ENCODE data around the gene AFMID.
"Not testable (repeated sequence)": the region's sequence is repeated elsewhere in the genome, so short reads cannot be mapped to it uniquely, and the experiment has no call there.

Gene AFMID

DNA sequence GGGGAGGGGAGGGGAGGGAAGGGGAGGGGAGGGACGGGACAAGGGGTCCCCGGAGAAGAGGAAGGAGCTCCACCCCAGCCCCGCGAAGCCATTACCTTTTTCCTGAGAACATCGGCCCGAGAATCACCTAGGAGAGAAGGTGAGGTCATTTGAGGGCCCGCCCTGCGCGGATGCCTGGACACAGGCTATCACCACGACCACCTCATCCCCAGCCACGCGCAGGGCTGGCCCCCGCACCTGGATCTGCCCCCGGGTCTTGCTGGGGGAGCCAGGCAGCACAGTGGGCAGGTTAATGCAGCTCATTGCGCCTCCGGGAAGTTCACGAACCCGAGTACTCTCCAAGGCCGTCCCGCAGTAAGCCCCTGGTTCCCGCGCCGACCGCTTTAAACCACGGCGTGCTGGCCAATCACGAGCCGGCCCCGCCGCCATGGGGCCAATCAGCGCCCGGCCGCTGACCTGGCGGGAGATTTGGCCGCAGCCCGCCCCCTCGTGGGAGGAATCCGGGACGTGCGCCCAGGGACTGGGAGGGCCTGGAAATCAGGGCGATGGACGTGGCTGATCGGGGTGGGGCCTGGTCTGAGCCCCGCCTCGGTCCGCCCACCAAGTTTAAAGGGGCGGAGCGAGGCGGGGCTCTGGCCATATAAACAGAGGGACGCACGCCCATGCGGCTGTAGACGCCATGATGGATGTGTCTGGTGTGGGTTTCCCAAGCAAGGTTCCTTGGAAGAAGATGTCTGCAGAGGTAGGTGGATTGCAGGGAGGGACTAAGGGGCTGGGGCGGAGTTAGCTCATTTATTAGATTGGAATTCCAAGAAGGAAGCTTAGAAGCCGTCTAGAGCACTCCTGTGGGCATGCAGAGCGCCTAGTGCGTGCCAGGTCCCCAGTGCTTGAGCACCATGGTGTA, at the start of gene AFMID, which contains the start of gene TK1:
AFMID (plus strand) TSS at position 671 of the 904 bp plus-strand sequence; CDS start at position 680, 9 bp downstream.
TK1 (minus strand) TSS at position 361 of the 904 bp plus-strand sequence; CDS start at position 303, 58 bp downstream.
- peak; percentile 99 for DNase-seq (ENCODE audit: low read depth, low spot score)

- no peak for DNase-seq (ENCODE audit: low read depth, low spot score)
Observed at GRCh38 chr17:78137392-78138203, 49.6 kb upstream of the AFMID start.

DNA sequence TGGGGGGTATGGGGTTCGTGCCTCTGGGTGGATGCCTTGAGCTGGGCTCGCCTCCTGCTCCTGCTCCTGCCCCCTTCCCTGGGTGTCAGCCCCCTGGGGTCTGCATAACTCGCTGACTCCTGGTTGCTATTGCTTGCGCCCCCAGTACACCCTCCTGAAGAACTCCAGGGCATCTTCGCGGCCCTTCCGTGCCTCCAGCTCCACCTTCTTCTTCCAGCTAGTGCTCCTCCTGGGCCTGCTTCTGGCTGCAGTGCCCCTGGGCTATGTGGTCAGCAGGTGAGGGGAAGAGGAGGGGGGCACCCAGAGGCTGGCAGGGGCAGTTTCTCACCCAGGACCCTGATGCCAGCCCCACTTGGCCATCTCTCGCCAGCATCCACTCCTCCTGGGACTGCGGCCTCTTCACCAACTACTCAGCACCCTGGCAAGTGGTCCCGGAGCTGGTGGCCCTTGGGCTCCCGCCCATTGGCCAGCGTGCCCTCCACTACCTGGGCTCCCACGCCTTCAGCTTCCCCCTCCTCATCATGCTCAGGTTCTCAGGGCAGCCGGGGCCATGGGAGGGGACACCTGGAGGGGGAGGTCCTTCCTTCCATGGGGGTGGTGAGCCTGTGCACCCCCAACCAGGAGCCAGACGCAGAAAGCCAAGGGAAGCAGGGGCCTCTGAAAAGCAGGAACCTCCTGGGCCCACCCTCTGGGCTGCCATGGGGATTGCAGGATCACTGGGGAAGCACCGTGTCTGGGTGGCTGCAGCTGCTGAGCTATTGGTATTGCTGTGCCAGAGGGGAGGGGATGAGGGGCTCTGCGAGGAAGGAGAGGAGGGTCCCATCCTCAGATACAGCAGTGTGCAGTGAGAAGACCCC, 48.7 kb upstream of the AFMID start:
- no peak for DNase-seq (ENCODE audit: low read depth, low spot score)

DNA sequence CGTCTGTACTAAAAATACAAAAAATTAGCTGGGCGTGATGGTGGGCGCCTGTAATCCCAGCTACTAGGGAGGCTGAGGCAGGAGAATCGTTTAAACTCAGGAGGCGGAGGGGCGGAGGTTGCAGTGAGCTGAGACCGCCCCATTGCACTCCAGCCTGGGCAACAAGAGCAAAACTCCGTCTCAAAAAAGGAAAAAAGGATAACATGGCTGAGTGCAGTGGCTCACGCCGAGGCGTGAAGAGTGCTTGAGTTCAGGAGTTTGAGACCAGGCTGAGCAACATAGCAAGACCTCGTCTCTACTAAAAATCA, 47.3 kb upstream of the AFMID start:
- DNase-seq (ENCODE audit: low read depth, low spot score) = not testable (repeated sequence)

DNA sequence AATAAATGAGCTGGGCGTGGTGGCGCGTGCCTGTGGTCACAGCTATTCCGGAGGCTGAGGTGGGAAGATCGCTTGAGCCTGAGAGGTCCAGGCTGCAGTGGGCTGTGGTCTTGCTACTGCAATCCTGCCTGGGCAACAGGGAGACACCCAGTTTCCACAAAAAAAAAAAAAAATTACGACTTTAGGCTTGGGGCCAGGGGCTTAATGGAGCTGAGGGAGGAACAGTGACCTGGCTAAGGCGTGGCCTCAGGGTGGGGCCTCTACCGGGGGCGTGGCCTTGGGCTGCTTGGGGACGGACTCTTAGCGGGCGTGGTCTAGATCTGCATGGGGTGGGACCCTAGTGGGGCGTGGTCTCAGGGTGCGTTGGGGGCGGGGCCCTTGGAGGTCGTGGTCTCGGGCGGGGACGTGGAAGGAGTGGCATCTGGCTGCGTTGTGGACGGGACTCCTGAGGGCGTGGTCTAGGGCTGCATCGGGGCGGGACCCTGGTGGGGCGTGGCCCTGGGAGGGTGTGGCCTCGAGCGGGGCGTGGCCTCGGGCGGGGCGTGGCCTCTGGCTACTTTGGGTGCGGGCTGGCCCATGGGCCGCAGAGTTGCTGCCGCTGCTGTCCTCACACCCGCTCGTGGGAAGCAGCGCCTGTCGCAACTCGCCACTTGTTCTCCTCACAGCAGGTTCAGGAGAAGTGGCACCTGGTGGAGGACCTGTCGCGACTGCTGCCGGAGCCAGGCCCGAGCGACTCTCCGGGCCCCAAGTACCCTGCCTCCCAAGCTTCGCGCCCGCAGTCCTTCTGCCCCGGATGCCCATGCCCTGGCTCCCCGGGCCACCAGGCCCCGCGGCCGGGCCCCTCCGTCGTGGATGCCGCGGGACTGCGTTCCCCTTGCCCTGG, 46.8 kb upstream of the AFMID start:
- peak; percentile 71 for DNase-seq (ENCODE audit: low read depth, low spot score)

DNA sequence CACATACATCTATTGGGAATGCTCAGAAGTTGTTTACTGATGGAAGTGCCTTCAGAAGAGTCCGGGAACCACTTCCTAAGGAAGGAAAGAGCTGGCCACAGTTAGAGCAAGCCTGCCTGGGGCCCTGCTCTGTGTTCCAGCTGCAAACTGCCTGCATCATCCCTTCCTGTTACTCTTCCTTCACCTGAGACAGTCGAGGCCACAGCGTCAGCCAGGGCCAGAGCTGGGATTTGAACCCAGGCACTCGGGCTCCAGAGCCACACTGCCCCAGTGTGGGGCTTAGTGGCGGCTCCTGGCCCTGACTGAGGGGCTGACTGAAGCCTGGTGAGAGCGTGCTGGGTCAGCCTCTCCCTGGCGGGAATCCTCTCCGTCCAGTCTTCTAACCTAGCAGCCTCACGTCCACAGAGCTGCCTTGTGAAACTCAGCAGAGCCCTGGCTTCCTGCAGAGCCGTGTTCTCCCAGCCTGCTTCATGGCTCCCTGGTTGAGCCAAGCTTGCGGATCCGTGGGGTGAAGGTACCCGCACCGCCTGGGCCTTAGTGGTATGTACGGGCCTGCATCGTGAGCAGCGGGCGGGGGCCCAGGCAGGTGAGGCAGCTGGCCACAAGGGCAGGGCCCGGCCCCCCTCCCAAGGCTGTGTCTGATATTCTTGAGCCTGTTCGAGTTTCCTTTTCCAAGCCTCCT, 45.6 kb upstream of the AFMID start:
- DNase-seq (ENCODE audit: low read depth, low spot score) = no peak

- peak; percentile 75 for DNase-seq (ENCODE audit: low read depth, low spot score)
Observed at GRCh38 chr17:78142119-78142861, 44.9 kb upstream of the AFMID start.

- DNase-seq (ENCODE audit: low read depth, low spot score) = no peak
Observed at GRCh38 chr17:78143214-78144146, 43.7 kb upstream of the AFMID start.

DNA sequence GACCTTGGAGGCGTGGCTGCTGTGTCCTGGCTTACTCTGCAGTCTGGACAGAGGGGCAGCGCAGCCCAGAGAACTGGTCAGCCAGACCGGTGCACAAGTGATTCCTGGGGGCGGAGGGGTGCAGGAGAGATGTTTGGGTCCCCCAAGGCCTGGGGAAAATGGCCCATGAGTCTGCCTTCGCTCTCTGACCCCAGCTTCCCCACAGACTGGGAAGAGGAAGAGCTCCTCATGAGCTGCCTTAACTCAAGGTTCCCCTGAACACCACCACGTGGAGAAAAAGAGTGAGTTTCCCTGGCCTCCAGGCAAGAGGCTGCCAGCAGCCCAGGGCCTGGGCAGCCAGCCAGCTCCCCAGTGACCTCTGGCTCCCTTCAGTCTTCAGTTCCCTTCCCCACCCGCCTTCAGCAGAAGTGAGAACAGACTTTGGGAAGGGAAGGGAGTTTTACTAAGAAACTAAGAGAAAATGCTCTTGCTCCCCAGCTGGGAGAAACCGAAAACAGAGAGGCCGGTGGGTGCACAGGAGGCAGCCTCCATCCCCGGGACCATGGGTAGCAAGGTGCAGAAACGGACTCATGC, 42.9 kb upstream of the AFMID start:
- peak; percentile 76 for DNase-seq (ENCODE audit: low read depth, low spot score)

DNA sequence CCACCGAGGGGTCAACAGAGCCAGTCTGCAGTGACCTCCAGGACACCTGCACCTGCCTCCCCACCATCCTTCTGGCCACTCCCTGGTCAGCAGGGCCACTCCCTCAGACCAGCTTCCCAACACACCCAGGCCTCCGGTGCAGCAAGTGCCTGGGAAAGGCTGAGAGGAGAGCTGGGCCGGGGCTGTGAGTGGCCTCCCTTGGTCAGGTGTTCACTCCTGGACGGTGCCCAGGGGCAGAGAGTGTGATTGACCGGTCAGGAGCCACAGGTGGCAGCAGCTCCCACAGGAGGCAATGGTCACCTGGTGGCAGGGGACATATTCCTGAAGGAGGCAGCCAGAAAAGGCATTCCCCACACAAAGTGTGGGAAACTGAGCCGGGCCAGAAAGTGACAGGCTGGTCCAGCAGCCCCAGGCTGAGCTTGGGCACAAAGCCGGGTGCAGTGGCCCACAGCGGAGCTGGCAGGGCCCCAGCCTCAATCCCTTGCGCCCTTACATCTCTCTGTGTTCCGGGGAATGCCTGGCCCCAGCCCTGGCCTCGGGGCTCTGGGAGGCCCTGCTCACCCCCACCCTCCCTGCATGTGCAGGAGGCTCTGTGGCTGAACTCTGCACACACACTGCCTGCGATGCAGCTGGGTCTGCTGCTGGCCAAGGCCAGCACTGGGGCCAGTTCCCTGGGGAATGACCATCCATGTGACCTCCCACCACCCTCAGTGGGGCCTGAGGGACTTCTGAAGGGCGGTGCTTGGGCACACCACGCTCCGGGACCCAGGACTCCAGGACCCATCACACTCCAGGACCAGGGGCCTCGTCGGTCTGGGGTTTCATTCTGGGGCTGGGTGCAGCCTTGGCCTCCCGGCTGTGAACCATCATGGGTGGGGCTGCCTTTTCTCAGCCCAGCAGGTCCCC, 42.2 kb upstream of the AFMID start:
- DNase-seq (ENCODE audit: low read depth, low spot score) = no peak

GRCh38 chr17:78146471-78146869, 40.7 kb upstream of the AFMID start:
- no peak for DNase-seq (ENCODE audit: low read depth, low spot score)

DNA sequence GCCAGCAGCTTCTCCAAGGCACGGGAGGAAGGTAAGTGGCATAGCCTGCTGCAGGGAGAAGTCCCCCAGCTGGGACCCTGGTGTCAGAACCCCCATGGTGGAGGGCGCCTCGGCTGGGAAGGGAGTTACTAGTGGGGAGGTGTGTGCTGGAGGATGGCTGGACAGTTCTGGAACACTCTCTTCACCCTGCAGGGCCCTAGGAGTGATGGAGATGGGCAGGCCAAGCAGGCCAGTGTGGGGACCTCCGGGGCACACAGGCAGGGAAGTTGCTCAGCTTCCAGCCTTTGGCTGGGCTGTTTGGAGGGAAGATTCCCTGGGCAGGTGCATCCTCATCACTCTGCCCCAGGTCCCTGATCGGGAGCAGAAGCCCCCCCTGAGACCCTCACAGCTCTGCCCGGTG, 40.3 kb upstream of the AFMID start:
- DNase-seq (ENCODE audit: low read depth, low spot score) = no peak

DNA sequence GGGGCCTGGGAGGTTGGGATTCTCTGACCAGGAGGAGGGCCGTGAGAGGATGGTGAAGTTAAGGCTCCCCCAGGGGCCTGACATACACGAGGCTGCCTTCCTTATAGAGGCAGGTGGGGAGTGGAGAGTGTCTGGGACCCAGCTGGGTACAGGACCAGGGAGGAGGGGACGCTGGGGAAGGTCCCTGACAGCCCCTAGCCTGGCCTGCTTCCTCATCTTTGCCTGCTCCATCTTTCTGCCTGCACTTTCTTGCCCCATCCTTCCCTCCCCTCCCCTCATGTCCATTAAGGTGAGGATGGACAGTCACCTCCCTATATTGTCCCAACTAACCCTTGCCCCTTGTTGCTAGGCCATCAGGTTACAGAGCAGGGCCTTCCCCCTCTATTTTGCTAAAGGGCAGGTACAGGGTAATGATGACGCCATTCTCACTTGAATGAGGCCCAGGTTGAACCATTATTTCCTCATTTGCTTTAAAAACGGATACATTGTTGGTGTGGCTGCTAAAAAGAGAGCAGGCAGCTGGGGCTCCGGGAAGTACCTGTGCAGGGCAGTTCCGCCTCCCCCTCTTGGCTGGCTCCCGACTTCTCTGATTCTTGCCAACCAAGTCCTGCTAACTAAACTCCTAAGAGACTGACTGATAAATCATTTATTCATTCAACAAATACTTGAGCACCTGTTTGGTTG, 39.7 kb upstream of the AFMID start:
- no peak for DNase-seq (ENCODE audit: low read depth, low spot score)

DNA sequence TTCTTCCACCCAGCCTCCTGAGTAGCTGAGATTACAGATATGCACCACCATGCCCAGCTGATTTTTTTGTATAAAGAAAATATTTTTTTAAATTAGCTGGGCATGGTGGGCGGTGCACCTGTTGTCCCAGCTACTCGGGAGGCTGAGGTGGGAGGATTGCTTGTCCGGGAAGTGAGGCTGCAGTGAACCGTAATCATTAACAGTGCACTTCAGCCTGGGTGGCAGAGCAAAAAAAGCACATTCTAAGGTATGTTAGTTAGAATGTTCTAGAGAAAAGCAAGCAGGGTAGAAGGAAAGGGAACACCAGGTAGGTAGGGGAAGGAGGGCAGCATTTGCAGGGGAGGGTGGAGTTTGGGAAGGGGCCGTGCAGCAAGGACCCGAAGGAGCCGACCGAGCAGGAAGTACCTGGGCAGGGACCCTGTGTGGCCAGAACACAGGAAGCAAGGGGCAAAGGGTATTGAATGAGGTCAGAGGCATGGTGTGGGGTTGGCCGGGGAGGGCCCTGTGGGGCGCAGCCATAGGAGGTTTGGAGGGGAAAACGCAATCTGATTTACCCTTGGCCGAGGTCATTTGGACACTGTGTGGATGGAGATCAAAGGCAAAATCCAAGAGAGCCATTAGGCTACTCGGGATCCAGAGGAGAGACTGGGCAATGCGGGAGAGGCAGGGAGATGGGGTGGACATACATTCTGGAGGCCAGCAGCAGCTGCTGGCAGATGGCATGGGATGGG, 38.7 kb upstream of the AFMID start:
- DNase-seq (ENCODE audit: low read depth, low spot score) = no peak

DNA sequence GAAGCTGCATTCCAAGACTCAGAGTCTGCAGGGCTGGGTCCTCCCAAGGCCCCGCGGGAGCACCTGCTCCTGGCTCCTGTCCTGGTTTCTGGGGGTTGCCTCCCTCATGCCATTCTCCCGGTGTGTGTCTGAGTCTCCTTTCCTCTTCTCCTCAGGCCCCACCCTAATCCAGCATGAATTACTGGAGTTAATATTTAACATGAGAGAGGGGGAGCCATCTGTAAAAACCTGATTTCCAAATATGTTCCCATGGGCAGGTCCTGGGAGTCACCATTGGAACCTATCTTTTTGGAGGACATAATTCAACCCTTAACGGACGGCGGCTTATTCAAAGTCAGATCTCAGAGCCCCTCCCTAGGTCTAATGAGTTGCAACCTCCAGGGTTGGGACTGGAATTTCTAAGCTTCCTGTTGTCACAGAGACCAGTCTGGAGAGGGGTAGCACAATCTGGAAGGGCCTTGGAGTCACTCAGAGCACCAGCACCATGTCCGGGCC, 35.6 kb upstream of the AFMID start:
- no peak for DNase-seq (ENCODE audit: low read depth, low spot score)
